Astrocyte (in vitro differentiated cells and primary cell): ENCODE results near the gene TENM4.

Source experiments
- CTCF ChIP-seq: IDR thresholded peaks from 2 replicates; pipeline ENCODE4 v1.5.1; 2011; ENCODE audit warnings: low read depth, mild to moderate bottlenecking, inconsistent platforms, low read length, moderate library complexity; ENCODE audit not compliant: insufficient read depth
- EZH2 ChIP-seq: IDR thresholded peaks from 2 replicates; pipeline ENCODE4 v1.6.1; 2012; ENCODE audit warnings: mild to moderate bottlenecking, low read length, inconsistent platforms; ENCODE audit not compliant: insufficient read depth

GRCh38 chr11:79200398-79201070 lies 240.3 kb downstream of the TENM4 start:
- TF ChIP-seq CTCF (no peak), EZH2 (no peak)
